Activated CD8-positive, alpha-beta memory T cell treated with anti-CD3 and anti-CD28 coated beads, Interleukin-2, amount 50 U/mL, for 48 hours (primary cell): ENCODE results near the gene CIART.
A peak's percentile ranks its signal among the peaks of the same experiment; 100 is the strongest.
"Not testable (repeated sequence)": the region's sequence is repeated elsewhere in the genome, so short reads cannot be mapped to it uniquely, and the experiment has no call there.

ENCODE experiments used
- DNase-seq: peaks from one replicate; pipeline ENCODE4 v3.0.0-alpha.2; 2020

The CIART gene

DNA sequence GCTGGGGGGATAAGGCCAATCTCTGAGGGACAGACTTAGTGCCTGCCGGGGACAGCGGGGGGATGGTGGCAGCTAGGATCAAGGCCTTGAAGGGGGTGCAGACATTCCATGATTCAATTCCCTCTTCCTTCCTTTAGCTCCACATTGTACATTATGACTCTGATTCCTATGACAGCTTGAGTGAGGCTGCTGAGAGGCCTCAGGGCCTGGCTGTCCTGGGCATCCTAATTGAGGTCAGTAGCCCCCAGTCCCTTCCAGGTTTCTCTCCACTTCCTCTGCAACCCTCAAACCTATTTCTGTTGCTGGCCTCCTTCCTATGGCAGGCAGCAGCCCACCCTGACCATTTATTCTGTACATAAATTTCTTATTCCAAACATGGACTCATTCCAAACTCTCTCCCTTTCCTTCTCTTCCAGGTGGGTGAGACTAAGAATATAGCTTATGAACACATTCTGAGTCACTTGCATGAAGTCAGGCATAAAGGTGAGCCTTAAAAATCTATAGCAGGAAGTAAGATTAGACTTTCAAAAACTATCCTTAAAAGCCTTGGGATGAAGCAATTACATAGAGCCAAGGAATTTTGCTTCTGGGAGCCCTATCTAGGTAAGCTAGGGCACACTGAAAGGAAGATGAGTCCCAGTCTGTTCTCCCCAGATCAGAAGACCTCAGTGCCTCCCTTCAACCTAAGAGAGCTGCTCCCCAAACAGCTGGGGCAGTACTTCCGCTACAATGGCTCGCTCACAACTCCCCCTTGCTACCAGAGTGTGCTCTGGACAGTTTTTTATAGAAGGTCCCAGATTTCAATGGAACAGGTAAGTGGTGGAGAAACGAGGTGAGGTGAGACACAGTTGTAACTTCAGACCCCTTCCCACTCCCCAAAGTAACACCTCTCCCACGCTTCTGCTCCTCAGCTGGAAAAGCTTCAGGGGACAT, 19.7 kb upstream of the CIART start:
- DNase-seq = no peak

DNA sequence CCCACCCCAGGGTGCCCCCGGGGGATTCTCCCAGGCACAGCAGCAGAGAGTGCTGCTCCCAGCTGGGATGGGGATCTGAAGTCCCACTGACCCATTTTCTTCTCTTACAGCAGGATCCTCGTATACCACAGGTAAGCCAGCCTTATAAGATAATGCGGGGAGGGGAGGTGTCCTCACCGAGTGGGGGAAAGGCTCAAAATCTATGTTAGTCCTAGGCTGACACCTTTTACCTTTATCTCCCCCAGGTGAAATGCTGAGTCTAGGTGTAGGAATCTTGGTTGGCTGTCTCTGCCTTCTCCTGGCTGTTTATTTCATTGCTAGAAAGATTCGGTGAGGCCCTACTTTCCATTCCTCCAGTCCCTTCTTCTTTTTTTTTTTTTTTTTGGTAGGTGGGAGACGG, 18.8 kb upstream of the CIART start:
- DNase-seq = no peak

DNA sequence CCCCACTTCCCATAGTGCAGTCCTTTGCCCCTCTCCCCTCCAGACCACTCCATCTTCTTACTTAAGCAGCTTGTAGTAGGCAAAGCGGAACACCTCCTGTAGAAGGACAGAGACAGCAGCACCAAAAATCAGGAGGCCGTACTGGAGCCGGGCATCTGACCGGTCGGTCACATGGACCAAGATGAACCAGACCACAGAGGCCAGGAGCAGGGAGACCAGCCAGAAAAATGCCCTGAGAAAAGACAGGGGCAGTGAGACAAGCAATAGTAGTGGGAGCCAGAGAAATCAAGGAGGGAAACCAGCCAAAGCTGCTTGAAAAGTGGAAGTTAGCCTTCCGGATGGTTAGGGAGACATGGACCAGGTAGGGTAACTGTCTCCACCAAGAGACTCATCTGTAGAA, 14.5 kb upstream of the CIART start:
- DNase-seq = no peak

DNA sequence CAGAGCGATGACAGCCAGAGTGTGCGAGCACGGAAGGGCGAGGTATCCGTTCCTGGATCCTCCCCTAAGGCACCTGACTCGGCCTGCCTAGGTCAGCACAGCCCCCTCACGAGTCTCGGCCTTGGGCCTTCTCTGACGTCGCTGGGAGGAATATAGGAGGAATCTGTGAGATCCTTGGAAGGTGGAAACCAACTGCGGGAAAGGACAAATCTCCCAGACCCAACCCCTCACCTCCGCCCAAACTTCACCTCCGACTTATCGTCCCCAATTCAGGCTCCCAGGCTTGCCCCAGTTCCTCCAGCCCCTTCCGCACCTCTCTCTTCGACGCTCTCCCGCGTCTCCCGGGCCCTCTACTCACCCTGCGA, 14.0 kb upstream of the CIART start:
- peak; percentile 61 for DNase-seq

DNA sequence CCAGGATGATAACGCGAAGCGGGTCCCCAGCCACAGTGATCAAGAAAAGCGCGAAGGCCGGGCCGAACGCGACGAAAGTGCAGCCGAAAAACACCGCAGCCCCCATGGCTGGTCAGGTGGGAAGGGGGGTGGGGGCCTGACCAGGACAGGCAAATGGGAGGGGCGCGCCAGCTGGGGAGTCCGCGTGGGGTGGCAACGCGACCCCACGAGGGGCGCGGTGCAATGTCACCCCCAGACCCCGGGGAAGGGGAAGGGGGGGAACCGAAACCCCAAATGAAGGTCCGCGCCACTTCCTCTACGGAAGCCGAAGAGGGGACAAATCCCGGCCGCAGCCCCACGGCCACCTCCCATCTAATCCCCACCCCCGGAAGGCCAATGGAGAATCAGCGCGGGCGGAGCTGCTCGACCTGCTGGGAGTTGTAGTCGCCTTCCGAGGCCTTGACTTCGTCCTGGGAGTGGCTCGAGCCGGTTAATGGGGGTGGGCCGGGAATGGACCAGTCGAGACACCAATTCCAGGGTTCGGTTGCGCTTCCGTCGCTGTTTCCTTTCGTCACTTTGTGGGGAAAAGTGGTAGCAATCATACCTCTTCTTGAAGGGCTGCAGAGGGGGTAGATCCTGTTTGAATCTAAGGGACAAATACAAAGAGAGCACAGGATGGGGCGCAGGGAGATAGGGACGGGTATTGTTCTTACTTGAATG, 13.5 kb upstream of the CIART start, which contains the start of gene APH1A:
Gene APH1A (minus strand): TSS at position 312 of the 699 bp plus-strand sequence. CDS start 206 bp downstream, at position 106.
- peak; percentile 94 for DNase-seq

DNA sequence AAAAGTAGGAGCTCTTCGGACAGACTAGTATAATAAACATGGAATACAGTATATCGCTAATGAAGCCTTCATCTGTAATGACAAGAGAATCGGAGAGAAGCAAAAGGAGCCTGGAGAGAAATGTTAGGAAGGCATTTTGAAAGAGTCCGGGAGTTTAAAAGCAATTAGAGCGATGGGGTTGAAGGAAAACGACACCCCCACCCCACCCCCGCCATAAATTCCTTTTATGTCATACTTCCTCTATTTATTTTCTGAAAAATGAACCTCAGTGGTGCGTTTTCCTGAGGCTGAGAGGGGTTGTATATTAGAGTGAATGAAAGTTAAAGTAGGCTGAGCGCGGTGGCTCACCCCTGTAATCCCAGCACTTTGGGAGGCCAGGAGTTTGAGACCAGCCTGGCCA, 12.9 kb upstream of the CIART start:
- DNase-seq = no peak

DNA sequence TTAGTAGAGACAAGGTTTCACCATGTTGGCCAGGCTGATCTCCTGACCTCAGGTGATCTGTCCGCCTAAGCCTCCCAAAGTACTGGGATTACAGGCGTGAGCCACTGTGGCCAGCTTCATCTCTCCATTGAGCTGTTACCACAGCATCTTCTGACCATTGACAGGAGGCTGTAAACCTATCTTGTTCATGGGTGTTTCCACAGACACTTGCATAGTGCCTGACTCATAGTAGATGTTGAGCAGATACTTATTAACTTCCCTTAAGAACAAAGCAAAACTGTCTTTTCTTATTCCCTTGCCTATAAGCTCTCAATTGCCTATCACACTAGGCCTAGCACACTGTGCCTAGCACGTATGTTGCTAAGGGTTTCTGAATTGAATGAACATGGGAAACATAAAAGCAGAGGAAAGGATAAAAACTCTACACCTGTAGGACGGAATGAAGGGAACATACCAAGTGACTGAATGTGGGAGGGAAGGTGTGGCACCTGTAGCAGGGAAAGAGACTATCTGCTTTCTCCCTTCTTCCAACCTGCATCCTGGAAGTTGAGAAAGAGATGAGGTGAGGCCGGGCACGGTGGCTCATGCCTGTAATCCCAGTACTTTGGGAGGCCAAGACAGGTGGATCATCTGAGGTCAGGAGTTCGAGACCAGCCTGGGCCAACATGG, 10.9 kb upstream of the CIART start:
- no peak for DNase-seq

DNA sequence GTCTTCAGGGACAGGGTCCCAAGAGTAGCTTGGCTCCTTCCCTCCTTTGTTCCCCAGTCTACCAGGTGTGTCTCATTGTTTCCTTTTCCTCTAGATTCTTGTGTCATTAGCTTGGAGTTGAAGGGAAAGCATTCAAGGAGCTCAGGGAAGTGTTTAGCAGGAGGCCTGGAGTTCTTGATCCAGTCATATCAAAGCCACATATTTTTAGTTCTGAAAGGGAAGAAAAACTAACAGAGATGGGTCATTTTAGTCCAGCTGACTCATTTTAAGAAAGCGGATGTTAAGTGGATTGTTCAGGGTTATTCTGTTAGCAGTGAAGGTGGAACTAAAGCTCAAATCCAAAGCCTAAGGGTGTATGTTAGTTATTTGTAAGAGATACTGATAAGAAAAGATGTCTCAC, 9.0 kb upstream of the CIART start:
- no peak for DNase-seq

DNA sequence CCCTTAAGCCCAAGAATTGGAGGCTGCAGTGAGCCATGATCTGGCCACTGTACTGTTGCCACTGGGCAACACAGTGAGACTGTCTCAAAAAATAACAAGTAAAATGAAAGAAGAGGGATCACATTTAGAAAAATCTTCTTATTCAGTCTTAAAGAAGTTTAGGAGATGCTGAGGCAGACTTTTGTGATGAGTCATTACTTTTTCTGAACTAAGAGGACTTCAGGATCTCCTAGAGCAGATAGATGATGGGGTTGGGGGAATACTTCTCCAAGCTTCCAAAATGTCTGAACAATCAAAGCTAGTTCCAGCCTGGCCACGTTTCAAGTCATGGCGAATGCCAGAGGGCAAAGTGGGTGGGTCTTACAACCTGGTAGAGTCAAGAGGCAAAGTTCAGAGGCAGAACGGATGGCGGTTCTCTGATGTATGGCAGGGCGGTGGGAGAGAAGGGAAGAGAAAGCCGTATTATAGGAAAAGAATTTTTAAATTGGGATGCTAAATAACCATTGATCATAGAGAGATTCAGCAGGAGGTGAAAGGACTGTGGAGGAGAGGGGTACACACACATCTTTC, 2.1 kb upstream of the CIART start:
- no peak for DNase-seq

DNA sequence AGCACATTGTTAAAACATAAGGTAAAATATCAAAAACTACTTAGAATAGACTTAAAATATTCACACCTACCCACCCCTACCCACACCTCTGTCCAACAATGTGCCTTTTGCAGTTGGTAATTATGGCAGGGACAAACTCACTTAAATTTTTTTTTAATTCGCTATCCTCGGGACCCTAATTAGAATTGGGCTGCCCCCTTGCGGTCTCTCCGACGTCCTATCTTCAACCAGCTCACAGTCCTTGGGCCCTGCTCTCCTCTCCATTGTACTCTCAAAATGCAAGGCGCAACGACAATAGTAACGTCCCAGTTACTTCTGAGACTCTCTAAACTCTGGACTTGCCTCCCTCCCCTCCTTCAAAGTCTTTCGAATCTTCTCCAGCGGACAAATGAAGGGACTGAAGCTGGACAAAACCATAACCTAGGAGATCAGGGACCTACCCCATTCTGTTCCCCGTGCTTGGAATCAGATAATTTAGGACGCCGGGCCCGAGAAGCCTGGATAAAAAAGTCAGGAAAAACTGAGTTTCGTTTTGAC, 1.1 kb upstream of the CIART start:
- peak; percentile 67 for DNase-seq

DNA sequence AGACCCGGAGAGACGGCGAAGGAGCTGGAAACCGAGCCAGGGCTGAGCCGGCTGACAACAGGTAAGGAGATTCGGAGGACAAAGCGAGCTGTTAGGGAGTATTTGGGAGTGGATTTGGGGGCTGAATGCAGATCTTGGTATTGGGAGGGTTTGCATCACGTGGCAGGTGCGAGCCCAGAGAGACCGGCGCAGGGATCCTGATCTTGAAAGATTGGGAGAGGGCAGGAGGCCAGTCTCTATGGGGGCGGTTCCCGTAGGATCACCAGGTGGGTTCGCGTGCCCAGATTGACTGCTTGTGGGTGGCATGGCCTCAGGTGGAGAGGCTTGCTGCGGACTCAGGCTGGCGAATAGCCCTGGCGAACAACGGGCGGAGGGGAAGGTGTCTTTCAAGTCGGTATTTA, 204 bp downstream of the CIART start:
- DNase-seq = no peak

DNA sequence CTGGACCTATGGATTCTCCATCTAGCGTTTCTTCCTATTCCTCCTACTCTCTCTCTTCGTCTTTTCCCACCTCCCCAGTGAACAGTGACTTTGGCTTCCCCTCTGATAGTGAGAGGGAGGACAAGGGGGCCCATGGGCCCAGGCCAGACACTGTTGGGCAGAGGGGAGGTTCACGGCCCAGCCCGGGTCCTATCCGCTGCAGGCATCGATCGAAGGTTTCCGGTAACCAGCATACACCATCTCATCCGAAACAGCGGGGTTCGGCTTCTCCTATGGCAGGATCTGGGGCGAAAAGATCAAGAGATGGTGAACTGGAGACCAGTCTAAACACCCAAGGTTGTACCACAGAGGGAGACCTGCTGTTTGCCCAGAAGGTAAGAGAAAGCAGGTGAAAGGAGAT, 906 bp downstream of the CIART start:
- no peak for DNase-seq

DNA sequence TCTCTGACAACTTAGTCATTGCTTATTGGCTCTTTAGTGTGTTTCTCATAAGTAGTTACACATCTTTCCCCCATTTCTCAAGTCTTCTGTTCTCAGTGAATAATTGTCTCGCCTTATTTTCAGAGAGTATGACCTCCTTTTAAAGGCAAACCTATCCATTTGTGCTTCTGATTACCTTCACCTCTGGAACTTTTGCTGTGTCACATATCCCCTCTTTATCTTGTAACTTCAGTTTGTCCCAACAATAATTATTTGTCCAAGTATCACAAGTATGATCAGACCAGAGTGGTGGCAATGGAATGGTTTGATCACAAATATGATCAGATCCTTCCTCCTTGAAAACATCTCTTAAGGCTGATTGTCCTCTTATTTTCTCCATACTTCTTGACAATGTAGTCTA, 6.0 kb downstream of the CIART start:
- DNase-seq = no peak

DNA sequence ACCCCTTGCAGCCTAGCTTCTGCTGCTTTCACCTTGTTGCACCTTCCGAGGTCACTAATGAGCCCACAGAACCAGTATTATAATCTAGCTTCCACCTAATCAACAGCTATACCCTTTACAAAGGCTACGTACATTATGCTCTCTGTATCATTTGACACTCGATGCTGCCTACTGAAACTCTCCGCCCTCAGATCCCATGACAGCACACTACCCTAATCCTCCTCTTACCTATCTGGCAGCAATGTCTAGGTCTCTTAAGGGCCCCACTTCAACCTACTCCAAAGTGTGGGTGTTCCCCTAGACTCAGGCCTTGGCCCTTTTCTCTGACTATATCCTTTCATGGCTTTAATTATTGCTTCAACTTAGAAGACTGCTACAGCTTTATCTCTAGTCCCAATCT, 6.5 kb downstream of the CIART start:
- DNase-seq = no peak

DNA sequence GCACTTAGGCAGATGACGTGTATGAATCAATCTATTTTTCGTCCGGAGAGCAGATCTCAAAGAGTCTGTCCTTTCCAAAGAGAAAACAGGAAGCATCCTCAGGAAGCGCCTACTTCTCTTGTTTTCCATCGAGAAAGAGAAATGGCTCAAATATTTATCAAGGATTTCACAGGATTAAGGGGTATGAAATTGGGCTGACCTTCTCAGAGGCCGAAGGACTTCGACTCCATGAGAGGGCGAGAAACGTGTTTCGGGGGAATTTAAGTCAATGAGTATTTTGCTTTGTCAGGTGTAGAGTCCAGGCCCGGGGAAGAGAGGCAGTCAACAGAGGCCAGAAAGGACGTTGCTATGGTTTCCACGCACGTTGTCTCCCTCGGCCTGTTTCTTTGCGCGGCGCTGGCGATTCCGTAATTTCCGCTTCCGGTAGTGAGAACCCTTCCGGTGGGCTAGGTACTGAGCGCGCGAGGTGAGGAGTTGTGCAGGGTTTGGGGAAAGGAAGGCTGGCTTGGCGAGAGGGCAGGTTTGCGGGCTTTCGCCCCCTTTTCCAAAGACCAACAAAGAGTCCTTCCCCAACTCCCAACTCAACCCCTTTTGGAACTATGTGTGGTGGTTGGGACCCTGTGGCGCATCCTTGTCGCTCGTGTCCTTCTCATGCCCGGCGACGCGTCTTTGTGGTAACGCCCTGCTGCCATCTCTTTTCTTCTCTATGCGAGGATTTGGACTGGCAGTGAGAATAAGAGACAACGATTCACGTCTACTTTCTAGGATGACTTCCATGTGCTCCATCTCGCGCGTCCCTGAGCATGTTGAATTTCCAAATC, 11.3 kb downstream of the CIART start, which contains the start of gene MRPS21:
Gene MRPS21 (plus strand): TSS at position 429 of the 821 bp plus-strand sequence. CDS start 506 bp downstream, outside the sequence.
- DNase-seq = peak; percentile 91

DNA sequence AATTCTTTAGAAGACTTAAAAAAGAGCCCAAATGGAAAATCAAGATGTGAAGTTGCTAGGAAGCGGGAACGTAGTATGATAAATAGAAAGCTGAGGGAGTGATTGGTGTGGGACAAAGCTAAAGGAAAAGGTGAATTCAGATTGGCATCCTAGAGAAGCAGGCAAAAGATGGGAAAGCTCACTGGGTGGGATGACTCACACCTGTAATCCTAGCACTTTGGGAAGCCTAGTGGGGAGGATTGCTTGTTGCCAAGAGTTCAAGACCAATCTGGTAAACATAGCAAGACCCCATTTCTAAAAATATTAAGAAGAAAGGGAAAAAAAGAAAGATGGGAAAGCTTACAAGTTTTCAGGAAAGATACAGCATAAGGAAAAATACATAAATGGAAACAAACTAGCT, 13.1 kb downstream of the CIART start:
- DNase-seq = no peak

DNA sequence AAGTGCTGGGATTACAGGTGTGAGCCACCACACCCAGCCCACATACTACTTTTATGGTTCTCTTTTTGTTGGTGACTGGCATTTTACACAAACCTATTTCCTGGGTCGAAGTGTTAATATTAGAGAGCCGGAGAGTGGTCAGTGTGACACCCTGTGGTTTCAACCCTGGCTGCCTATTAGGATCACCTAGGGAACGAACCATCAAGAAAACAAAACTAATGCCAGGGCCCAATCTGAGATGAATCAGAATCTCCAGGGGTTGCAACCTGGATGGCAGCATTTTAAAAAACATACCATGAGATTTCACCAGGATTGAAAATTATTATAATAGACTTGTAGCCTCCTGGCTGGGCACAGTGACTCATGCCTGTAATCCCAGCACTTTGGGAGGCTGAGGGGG, 17.4 kb downstream of the CIART start:
- DNase-seq = no peak

DNA sequence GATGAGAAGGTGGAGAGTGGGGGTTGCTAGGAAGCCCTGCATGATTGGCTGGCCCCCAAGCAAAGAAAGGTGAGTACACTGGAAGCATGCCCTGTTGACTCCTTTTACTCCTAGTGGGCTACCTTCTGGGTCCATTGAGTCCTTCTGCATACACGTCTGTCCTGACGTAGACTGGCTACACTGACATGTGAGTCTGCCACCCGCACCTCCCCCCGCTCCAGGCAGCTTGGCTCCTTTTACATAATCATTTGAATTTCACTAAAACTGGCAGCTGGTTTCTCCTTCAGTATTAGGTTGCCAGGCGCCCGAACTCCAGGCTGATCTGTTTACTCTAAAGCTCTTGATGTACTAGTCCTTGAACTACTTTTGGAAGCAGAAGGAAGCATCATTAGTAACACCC, 20.0 kb downstream of the CIART start:
- no peak for DNase-seq

DNA sequence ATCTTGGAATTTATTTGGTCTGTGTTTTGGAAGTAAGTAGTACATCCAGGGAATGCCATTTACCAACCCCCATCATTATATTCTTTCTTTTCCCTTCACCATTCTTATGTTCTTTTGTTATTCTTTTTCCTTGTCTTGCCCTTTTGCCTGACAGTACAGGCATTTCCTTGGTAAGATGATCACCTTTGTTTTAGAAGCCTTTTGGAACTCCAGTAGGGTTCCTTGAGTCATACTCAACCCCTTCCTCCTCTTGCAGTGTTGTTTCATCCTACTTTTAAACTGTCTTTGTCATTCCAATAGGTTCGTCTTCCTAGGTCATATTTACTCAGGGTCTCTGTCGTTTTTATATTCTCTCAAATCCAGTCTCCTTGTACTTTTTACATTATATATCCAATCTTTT, 20.5 kb downstream of the CIART start:
- no peak for DNase-seq

DNA sequence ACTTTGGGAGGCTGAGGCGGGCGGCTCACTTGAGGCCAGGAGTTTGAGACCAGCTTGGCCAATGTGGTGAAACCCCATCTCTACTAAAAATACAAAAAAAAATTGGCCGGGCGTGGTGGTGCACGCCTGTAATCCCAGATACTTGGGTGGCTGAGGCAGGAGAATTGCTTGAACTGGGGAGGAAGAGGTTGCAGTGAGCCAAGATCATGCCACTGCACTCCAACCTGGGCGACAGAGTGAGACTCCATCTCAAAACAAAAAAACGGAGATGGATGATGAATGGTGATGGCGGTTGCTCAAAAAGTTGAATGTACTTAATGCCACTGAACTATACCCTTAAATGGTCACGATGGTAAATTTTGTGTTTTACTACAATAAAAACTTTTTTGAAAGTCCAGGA, 26.2 kb downstream of the CIART start:
- not testable (repeated sequence) for DNase-seq

DNA sequence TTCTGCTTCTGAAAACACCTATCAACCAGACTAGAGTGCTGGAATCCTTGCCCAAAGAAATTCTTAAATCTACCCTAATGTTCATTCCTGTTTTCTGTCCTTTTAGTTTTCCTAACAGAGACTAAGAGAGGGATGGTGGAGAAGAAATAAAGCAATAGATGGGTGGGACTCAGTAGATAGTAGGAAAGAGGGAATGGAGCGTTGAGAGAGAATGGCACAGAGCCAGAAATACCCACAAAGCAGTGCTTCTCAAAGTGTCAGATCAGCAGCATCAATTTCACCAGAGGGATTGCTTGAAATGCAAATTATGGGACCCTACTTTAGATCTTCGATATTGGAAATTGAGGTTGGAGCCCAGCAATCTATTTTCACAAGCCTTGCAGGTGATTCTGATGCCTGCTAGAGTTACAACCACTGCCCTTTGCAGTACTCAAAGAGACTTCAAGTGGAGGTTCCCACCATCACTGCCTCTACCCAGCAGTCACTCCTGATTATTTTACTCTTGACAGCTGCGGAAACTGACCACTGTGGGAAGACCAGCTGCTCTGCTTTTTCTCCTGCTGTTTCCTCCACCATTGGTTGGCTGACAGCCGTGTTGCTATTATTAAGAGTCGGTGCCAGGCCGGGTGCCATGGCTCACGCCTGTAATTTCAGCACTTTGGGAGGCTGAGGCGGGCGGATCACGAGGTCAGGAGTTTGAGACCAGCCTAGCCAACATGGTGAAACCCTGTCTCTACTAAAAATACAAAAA, 27.6 kb downstream of the CIART start:
- DNase-seq = no peak
